CD14-positive monocyte (primary cell): ENCODE data around the gene THBS1. TPM values are rescaled to one million over a fixed set of nuclear protein-coding genes. Genes with fewer than 3 reads are reported as not detected.

Experiments
- DNase-seq, 3 donors: peaks; one replicate each; pipeline ENCODE4 v3.0.0-alpha.2; 2011 to 2022
- H2AFZ ChIP-seq: 2 replicates; pipeline ENCODE4 v1.6.0; 2012; ENCODE audit warnings: mild to moderate bottlenecking, low read depth, low read length, inconsistent platforms; ENCODE audit not compliant: insufficient read depth, poor library complexity, severe bottlenecking
- H3K27ac ChIP-seq, 2 donors: 1 replicate in 1 of 2; 2 replicates in 1 of 2; pipeline ENCODE4 v1.5.1; 2012 to 2013; ENCODE audit warnings: low read length in 2 of 2, control low read depth in 1 of 2, inconsistent platforms in 1 of 2, low read depth in 1 of 2, mild to moderate bottlenecking in 1 of 2
- H3K27me3 ChIP-seq, 2 donors: one replicate each; pipeline versions ENCODE4 v1.6.0 to v1.6.1; 2011 to 2013; ENCODE audit warnings: low read length in 2 of 2; ENCODE audit not compliant: control insufficient read depth in 2 of 2, insufficient read depth in 2 of 2
- H3K36me3 ChIP-seq, 2 donors: replicated peaks in 1 of 2; 1 replicate in 1 of 2; 2 replicates in 1 of 2; pipeline versions ENCODE4 v1.5.1 to v1.6.1; 2012 to 2013; ENCODE audit warnings: low read length in 2 of 2, control low read depth in 1 of 2, inconsistent platforms in 1 of 2, mild to moderate bottlenecking in 1 of 2; ENCODE audit not compliant: insufficient read depth in 2 of 2, control insufficient read depth in 1 of 2
- H3K4me1 ChIP-seq, 2 donors: 1 replicate in 1 of 2; 2 replicates in 1 of 2; pipeline versions ENCODE4 v1.5.1 to v1.6.1; 2012 to 2013; ENCODE audit warnings: low read length in 2 of 2, control low read depth in 1 of 2, inconsistent platforms in 1 of 2, mild to moderate bottlenecking in 1 of 2, moderate library complexity in 1 of 2; ENCODE audit not compliant: insufficient read depth in 2 of 2, control insufficient read depth in 1 of 2
- H3K4me2 ChIP-seq: replicated peaks from 2 replicates; pipeline ENCODE3; 2012; ENCODE audit warnings: low read length, moderate library complexity, mild to moderate bottlenecking; ENCODE audit not compliant: poor library complexity, severe bottlenecking; ENCODE audit errors: extremely low read depth
- H3K4me3 ChIP-seq, 3 experiments: fragments of 200-600 bp in 1 of 3; sonication (generic) in 1 of 3; replicated peaks in 1 of 3; 1 replicate in 2 of 3; 2 replicates in 1 of 3; pipeline ENCODE4 v1.5.1; 2011 to 2013; ENCODE audit warnings: low read length in 3 of 3, mild to moderate bottlenecking in 3 of 3, control low read depth in 2 of 3, low read depth in 2 of 3, inconsistent platforms in 1 of 3, moderate library complexity in 1 of 3
- H3K79me2 ChIP-seq: 2 replicates; pipeline ENCODE4 v1.6.0; 2012; ENCODE audit warnings: mild to moderate bottlenecking, control low read depth, inconsistent platforms, low read length, moderate library complexity; ENCODE audit not compliant: insufficient read depth
- H3K9ac ChIP-seq: 2 replicates; pipeline ENCODE4 v1.6.0; 2017; ENCODE audit warnings: low read length, mild to moderate bottlenecking; ENCODE audit not compliant: insufficient read depth, poor library complexity, severe bottlenecking
- H3K9me3 ChIP-seq, 2 donors: replicated peaks in 1 of 2; 1 replicate in 1 of 2; 2 replicates in 1 of 2; pipeline versions ENCODE4 v1.5.1 to v1.6.1; 2012 to 2013; ENCODE audit warnings: low read length in 2 of 2, control low read depth in 1 of 2; ENCODE audit not compliant: control insufficient read depth in 1 of 2, insufficient read depth in 1 of 2
- H4K20me1 ChIP-seq: 2 replicates; pipeline ENCODE4 v1.6.0; 2012; ENCODE audit warnings: mild to moderate bottlenecking, low read length, control low read depth, moderate library complexity; ENCODE audit not compliant: insufficient read depth
- H3K27ac Mint-ChIP-seq, 7 donors: one replicate each; pipeline ENCODE4 v1.8.0; 2020; ENCODE audit warnings: mild to moderate bottlenecking in 7 of 7, mixed read lengths in 7 of 7, moderate library complexity in 6 of 7, inconsistent platforms in 2 of 7
- H3K27me3 Mint-ChIP-seq, 3 donors: one replicate each; pipeline ENCODE4 v1.8.0; 2021 to 2022; ENCODE audit warnings: low read depth in 3 of 3, mild to moderate bottlenecking in 3 of 3, mixed read lengths in 3 of 3, moderate library complexity in 3 of 3, inconsistent platforms in 1 of 3
- H3K36me3 Mint-ChIP-seq, 2 donors: one replicate each; pipeline ENCODE4 v1.8.0; 2020; ENCODE audit warnings: mixed read lengths in 2 of 2, inconsistent platforms in 1 of 2, mild to moderate bottlenecking in 1 of 2
- H3K4me1 Mint-ChIP-seq: one replicate; pipeline ENCODE4 v1.8.0; 2020; ENCODE audit warnings: mild to moderate bottlenecking, mixed read lengths
- H3K4me3 Mint-ChIP-seq, 2 donors: one replicate each; pipeline ENCODE4 v1.8.0; 2020; ENCODE audit warnings: mild to moderate bottlenecking in 2 of 2, mixed read lengths in 2 of 2, moderate library complexity in 1 of 2
- H3K9me3 Mint-ChIP-seq, 7 donors: one replicate each; pipeline ENCODE4 v1.8.0; 2020 to 2022; ENCODE audit warnings: mixed read lengths in 7 of 7, mild to moderate bottlenecking in 6 of 7, moderate library complexity in 6 of 7, inconsistent platforms in 2 of 7
- CTCF ChIP-seq: fragments of 200-600 bp; IDR thresholded peaks from one replicate; pipeline ENCODE4 v1.8.0; 2022; ENCODE audit warnings: antibody characterized with exemption, mild to moderate bottlenecking
- WGBS: methylation state at CpG from one replicate; pipeline ENCODE4 v1.1.5; 2013; ENCODE audit warnings: missing lambda C conversion rate; ENCODE audit not compliant: insufficient coverage; 5-methylcytosine and 5-hydroxymethylcytosine counted together
- intact Hi-C, 2 donors: fragments of 100-400 bp; cut with micrococcal nuclease; formaldehyde crosslinking; loops; one replicate each; pipeline versions ENCODE4 v1.15.0 to v1.15.1; 2023
- polyA plus RNA-seq, 3 donors: library from polyadenylated mRNA; depleted of rRNA in 1 of 3; unstranded in 2 of 3; stranded (reverse) in 1 of 3; fragments of 300-500 nt in 2 of 3; fragments of >200 nt in 1 of 3; fragmentation: Illumina TruSeq in 2 of 3; gene quantifications; 1 replicate in 2 of 3; 2 replicates in 1 of 3; pipeline ENCODE4 v1.2.3, GENCODE V29; 2012 to 2021

THBS1 gene
- polyA plus RNA-seq, 3 donors, result 0.52 to 151 (median 55.4) TPM

- Histone ChIP-seq H3K27ac (no peak overlapping the region), H3K4me2 (no peak overlapping the region), H3K36me3 (no peaks in the 10 kb centered on the region), H4K20me1 (no peaks in the 10 kb centered on the region), H3K9me3 (no peaks in the 10 kb centered on the region), H3K4me3 (no peak overlapping the region), H3K27me3 (peaks cover 8 to 17% of the 10 kb centered on the region in 2 donors), H3K79me2 (no peaks in the 10 kb centered on the region), H2AFZ (no peak overlapping the region), H3K4me1 (no peaks in the 10 kb centered on the region), H3K9ac (no peak overlapping the region)
- peaks cover 10% of the 10 kb centered on the region for H3K4me1 Mint-ChIP-seq
- H3K27me3 Mint-ChIP-seq, result peaks cover 7 to 32% (median 19%) of the 10 kb centered on the region in 3 donors
- peaks cover 0 to 2% (median 0%) of the 10 kb centered on the region in 7 donors for H3K9me3 Mint-ChIP-seq
- TF ChIP-seq CTCF, result no peak
- H3K4me3 Mint-ChIP-seq, result no peak overlapping the region
- DNase-seq, result no peak
- intact Hi-C loops, result loop anchor here in 1 of 2 donors (10.0 kb wide), 1 partner anchor 108 kb away; no protein-coding TSS in a partner anchor
- H3K36me3 Mint-ChIP-seq, result no peaks in the 10 kb centered on the region
- H3K27ac Mint-ChIP-seq, result peak overlapping the region in 1 of 7 donors; percentile 24
- no CpG with 5 or more reads among the region's 2 CpGs for WGBS
Observed at GRCh38 chr15:39573287-39573686, 7.6 kb upstream of the THBS1 start.

- Mint-ChIP-seq H3K27ac (no peak overlapping the region), H3K27me3 (peaks cover 9 to 38% (median 19%) of the 10 kb centered on the region in 3 donors), H3K4me3 (peak overlapping the region in 1 of 2 donors; percentile 53), H3K9me3 (peaks cover 0 to 2% (median 0%) of the 10 kb centered on the region in 7 donors), H3K4me1 (peaks cover 10% of the 10 kb centered on the region), H3K36me3 (peaks cover under 1% of the 10 kb centered on the region in 2 donors)
- H3K9me3 ChIP-seq, result no peaks in the 10 kb centered on the region
- no peak overlapping the region for H3K9ac ChIP-seq
- H2AFZ ChIP-seq, result no peak overlapping the region
- peaks cover 8 to 17% of the 10 kb centered on the region in 2 donors for H3K27me3 ChIP-seq
- H3K79me2 ChIP-seq, result no peaks in the 10 kb centered on the region
- 94% methylated on average over 2 of the region's 4 CpGs for WGBS
- intact Hi-C loops, result loop anchor here in 1 of 2 donors (10.0 kb wide), 1 partner anchor 109 kb away; no protein-coding TSS in a partner anchor
- H3K4me2 ChIP-seq, result no peak overlapping the region
- no peak for TF ChIP-seq CTCF
- no peak for DNase-seq
- H3K4me1 ChIP-seq, result no peaks in the 10 kb centered on the region
- no peak overlapping the region for H3K27ac ChIP-seq
- no peaks in the 10 kb centered on the region for H3K36me3 ChIP-seq
- no peaks in the 10 kb centered on the region for H4K20me1 ChIP-seq
- H3K4me3 ChIP-seq, result no peak overlapping the region
Observed at GRCh38 chr15:39573844-39574243, 7.0 kb upstream of the THBS1 start.
